NCI-H2196 (cell line): ENCODE results near the gene TMX2.
"Not testable (repeated sequence)": the region's sequence is repeated elsewhere in the genome, so short reads cannot be mapped to it uniquely, and the experiment has no call there.

Experiments used
- DNase-seq: peaks from one replicate; lab custom pipeline; 2025; ENCODE audit not compliant: unreplicated experiment; lab: John Stamatoyannopoulos, UW

Gene TMX2

GRCh38 chr11:57712256-57713150, at the start of gene TMX2:
TSS of gene TMX2 (plus strand) at chr11:57712593. CDS start at chr11:57712619, 26 bp downstream.
- DNase-seq = peak; percentile 99

- no peak for DNase-seq
Observed at GRCh38 chr11:57662893-57663292, 49.5 kb upstream of the TMX2 start.

GRCh38 chr11:57663975-57664374, 48.4 kb upstream of the TMX2 start:
- DNase-seq = no peak

- peak; percentile 95 for DNase-seq
Observed at GRCh38 chr11:57667117-57667735, 45.2 kb upstream of the TMX2 start.

- DNase-seq = peak; percentile 98
Observed at GRCh38 chr11:57667736-57668433, 44.5 kb upstream of the TMX2 start, which contains the start of gene ZDHHC5. TSS of gene ZDHHC5 (plus strand) at chr11:57668114. CDS start at chr11:57673091, 4,977 bp downstream.

GRCh38 chr11:57668434-57668782, 44.0 kb upstream of the TMX2 start:
- DNase-seq = no peak

- no peak for DNase-seq
Observed at GRCh38 chr11:57674251-57674650, 38.1 kb upstream of the TMX2 start.

GRCh38 chr11:57675176-57675941, 37.0 kb upstream of the TMX2 start:
- DNase-seq = no peak

- no peak for DNase-seq
Observed at GRCh38 chr11:57679396-57679795, 33.0 kb upstream of the TMX2 start.

- DNase-seq = no peak
Observed at GRCh38 chr11:57680552-57680874, 31.9 kb upstream of the TMX2 start.

GRCh38 chr11:57681168-57681567, 31.2 kb upstream of the TMX2 start:
- DNase-seq = no peak

- DNase-seq = not testable (repeated sequence)
Observed at GRCh38 chr11:57690474-57690873, 21.9 kb upstream of the TMX2 start.

GRCh38 chr11:57698843-57699365, 13.5 kb upstream of the TMX2 start:
- DNase-seq = no peak

GRCh38 chr11:57699813-57700212, 12.6 kb upstream of the TMX2 start:
- no peak for DNase-seq

- DNase-seq = no peak
Observed at GRCh38 chr11:57700425-57700824, 12.0 kb upstream of the TMX2 start.

GRCh38 chr11:57703341-57703740, 9.1 kb upstream of the TMX2 start:
- DNase-seq = no peak

- no peak for DNase-seq
Observed at GRCh38 chr11:57704932-57705331, 7.5 kb upstream of the TMX2 start.

- not testable (repeated sequence) for DNase-seq
Observed at GRCh38 chr11:57705432-57705831, 7.0 kb upstream of the TMX2 start.

GRCh38 chr11:57709802-57710367, 2.5 kb upstream of the TMX2 start:
- no peak for DNase-seq

GRCh38 chr11:57711414-57712255, 758 bp upstream of the TMX2 start, which contains the start of gene MED19:
TSS of gene MED19 (minus strand) at chr11:57712215. CDS start at chr11:57712179, 36 bp downstream.
- peak; percentile 94 for DNase-seq
